ENCODE results near the gene LSM7. TPM values are rescaled to one million over a fixed set of nuclear protein-coding genes. Genes with fewer than 3 reads are reported as not detected.
A peak's percentile ranks its signal among the peaks of the same experiment; 100 is the strongest.

LSM7 gene
- total RNA-seq, 1 experiment from 2014 or later: 97.3 TPM

GRCh38 chr19:2357279-2358206 lies 29.2 kb upstream of the LSM7 start:
- BruUV-seq (replicated peaks): no TSS peak

DNA sequence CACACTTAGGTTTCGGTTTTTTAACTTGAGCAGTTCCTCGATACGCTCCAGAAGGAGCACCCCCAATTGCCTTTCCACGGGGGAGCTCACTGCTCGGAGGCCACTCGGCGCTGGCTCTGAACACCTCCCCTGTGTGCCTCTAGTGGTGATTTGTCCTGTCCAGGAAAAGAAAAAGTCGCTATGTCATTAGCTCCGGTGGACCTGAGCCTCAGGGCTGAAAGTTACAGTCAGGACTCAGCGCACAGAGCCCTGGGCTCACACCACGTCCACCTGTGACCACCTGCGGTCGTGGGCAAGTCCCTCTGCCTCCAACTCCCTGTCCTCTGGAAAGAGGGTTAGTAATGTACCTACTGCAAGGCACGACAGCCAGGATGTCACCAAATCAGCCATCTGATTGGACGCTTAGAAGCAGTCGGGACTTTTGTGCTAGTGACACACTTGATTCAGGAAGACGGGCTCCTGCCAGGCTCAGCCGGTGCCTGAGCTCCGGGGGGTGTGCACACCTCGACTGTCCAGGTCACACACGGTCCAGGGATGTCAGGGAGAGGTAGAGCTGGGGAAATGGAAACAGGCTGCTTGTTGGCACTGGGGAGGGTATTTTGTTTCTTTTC lies 27.8 kb upstream of the LSM7 start:
- POLR2A ChIA-PET: no interaction called here
- intact Hi-C loops (cut with micrococcal nuclease; ENCODE audit: unreplicated experiment): no loop called here

More at GRCh38 chr19:2357279-2358206, 29.2 kb upstream of the LSM7 start:
- Histone ChIP-seq H3K27me3 (ENCODE audit: control insufficient read depth, insufficient read depth, low read length) (no peaks in the 10 kb centered on the region; the same call in 1 of the 2 replicates), H3K4me3 (ENCODE audit: low read depth in 2 of 2, low read length in 2 of 2) (no peak overlapping the region), H3K9me3 (ENCODE audit: control insufficient read depth, insufficient read depth, low read depth, low read length) (no peaks in the 10 kb centered on the region), H3K27ac (ENCODE audit: low read length) (no peak overlapping the region), H3K4me1 (ENCODE audit: control insufficient read depth, insufficient read depth, low read length) (no peaks in the 10 kb centered on the region; the same call in 1 of the 2 replicates), H3K36me3 (ENCODE audit: control insufficient read depth, insufficient read depth, low read length) (no peaks in the 10 kb centered on the region)
- intact Hi-C loops (cut with micrococcal nuclease; ENCODE audit: unreplicated experiment) (no loop called here), in situ Hi-C loops (cut with HindIII; ENCODE audit: low pct_unique_long_range_greater_than_20kb, low sequenced_read_pairs) (no loop called here)
- no peak for ATAC-seq
- TF ChIP-seq SIN3A (IDR thresholded peaks at IDR 0.05; ENCODE audit: borderline replicate concordance, insufficient read depth, low read depth, low read length) (no peak), POLR2AphosphoS5 (IDR thresholded peaks at IDR 0.05; ENCODE audit: low read depth, low read length) (no peak), CTCF (IDR thresholded peaks at IDR 0.05) (no peak), TCF7L2 (IDR thresholded peaks at IDR 0.05; ENCODE audit: low read depth, low read length) (no peak)
- TF ChIP-seq, protein P1, sequence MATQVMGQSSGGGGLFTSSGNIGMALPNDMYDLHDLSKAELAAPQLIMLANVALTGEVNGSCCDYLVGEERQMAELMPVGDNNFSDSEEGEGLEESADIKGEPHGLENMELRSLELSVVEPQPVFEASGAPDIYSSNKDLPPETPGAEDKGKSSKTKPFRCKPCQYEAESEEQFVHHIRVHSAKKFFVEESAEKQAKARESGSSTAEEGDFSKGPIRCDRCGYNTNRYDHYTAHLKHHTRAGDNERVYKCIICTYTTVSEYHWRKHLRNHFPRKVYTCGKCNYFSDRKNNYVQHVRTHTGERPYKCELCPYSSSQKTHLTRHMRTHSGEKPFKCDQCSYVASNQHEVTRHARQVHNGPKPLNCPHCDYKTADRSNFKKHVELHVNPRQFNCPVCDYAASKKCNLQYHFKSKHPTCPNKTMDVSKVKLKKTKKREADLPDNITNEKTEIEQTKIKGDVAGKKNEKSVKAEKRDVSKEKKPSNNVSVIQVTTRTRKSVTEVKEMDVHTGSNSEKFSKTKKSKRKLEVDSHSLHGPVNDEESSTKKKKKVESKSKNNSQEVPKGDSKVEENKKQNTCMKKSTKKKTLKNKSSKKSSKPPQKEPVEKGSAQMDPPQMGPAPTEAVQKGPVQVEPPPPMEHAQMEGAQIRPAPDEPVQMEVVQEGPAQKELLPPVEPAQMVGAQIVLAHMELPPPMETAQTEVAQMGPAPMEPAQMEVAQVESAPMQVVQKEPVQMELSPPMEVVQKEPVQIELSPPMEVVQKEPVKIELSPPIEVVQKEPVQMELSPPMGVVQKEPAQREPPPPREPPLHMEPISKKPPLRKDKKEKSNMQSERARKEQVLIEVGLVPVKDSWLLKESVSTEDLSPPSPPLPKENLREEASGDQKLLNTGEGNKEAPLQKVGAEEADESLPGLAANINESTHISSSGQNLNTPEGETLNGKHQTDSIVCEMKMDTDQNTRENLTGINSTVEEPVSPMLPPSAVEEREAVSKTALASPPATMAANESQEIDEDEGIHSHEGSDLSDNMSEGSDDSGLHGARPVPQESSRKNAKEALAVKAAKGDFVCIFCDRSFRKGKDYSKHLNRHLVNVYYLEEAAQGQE (IDR thresholded peaks at IDR 0.05; ENCODE audit: insufficient read depth in 1 of 2, low read depth in 2 of 2, low read length in 1 of 2): no peak
- CTCF ChIA-PET: no interaction called here
- no peak for DNase-seq (ENCODE audit: low read depth, low spot score)
- POLR2A ChIA-PET: no interaction called here

More for the DNA sequence above, 27.8 kb upstream of the LSM7 start:
- Histone ChIP-seq H3K27ac (ENCODE audit: low read length) (no peak overlapping the region), H3K36me3 (ENCODE audit: control insufficient read depth, insufficient read depth, low read length) (no peaks in the 10 kb centered on the region), H3K27me3 (ENCODE audit: control insufficient read depth, insufficient read depth, low read length) (no peaks in the 10 kb centered on the region; the same call in 1 of the 2 replicates), H3K4me3 (ENCODE audit: low read depth in 2 of 2, low read length in 2 of 2) (no peak overlapping the region), H3K4me1 (ENCODE audit: control insufficient read depth, insufficient read depth, low read length) (no peaks in the 10 kb centered on the region; the same call in 1 of the 2 replicates), H3K9me3 (ENCODE audit: control insufficient read depth, insufficient read depth, low read depth, low read length) (no peaks in the 10 kb centered on the region)
- in situ Hi-C loops (cut with HindIII; ENCODE audit: low pct_unique_long_range_greater_than_20kb, low sequenced_read_pairs): no loop called here
- DNase-seq (ENCODE audit: low read depth, low spot score) (no peak), ATAC-seq (0 out of 2 replicates have a peak, but pooled peaks have one; percentile 17)
- CTCF ChIA-PET: no interaction called here
- BruUV-seq (replicated peaks): no TSS peak
- no peak for TF ChIP-seq SIN3A (IDR thresholded peaks at IDR 0.05; ENCODE audit: borderline replicate concordance, insufficient read depth, low read depth, low read length)
- no peak for TF ChIP-seq CTCF (IDR thresholded peaks at IDR 0.05)
- no peak for TF ChIP-seq TCF7L2 (IDR thresholded peaks at IDR 0.05; ENCODE audit: low read depth, low read length)
- no peak for TF ChIP-seq POLR2AphosphoS5 (IDR thresholded peaks at IDR 0.05; ENCODE audit: low read depth, low read length)
- TF ChIP-seq, protein P1 (IDR thresholded peaks at IDR 0.05; ENCODE audit: insufficient read depth in 1 of 2, low read depth in 2 of 2, low read length in 1 of 2): no peak

Measured in Panc1 (cell line).